GM12878 (cell line): ENCODE measurements around the gene PATL2. TPM values are rescaled to one million over a fixed set of nuclear protein-coding genes. Genes with fewer than 3 reads are reported as not detected.

Experiments
- ATAC-seq: fragments of 200-7000 bp; cut with Tn5 transposase; 3 replicates; pipeline ENCODE4 v1.9.1; 2020; ENCODE audit warnings: mild to moderate bottlenecking, moderate library complexity
- BruUV-seq: library from RNA; stranded (reverse); fragments of 400-500 nt; replicated peaks from 2 replicates; lab custom pipeline; 2021; lab: Mats Ljungman, UMichigan
- CTCF ChIA-PET: fragments of 300-600 bp; sonication (Branson Sonifier 250); formaldehyde crosslinking; extraction: SDS; loops from one replicate; lab custom pipeline; 2021; ENCODE audit warnings: inconsistent platforms; lab: Yijun Ruan, JAX
- POLR2A ChIA-PET: fragments of 350-600 bp; formaldehyde crosslinking; extraction: SDS; loops from one replicate; lab custom pipeline; 2021; ENCODE audit warnings: inconsistent platforms; lab: Charles Lee
- RAD21 ChIA-PET: fragments of 300-600 bp; sonication (Branson Sonifier 250); formaldehyde crosslinking; loops from one replicate; lab custom pipeline; 2023; ENCODE audit warnings: antibody characterized with exemption; ENCODE audit not compliant: unreplicated experiment; lab: Charles Lee
- SMC1A ChIA-PET: fragments of 300-600 bp; sonication (Branson Sonifier 250); formaldehyde crosslinking; loops from one replicate; lab custom pipeline; 2023; ENCODE audit not compliant: unreplicated experiment, uncharacterized antibody; lab: Charles Lee
- DNase-seq: peaks from one replicate; pipeline ENCODE4 v3.0.0-alpha.2; 2011; ENCODE audit warnings: low read depth, low spot score
- FAIRE-seq: peaks from 3 replicates; lab custom pipeline; 2011; peaks lifted over from hg19 to GRCh38; lab: Jason Lieb, UNC
- H2AFZ ChIP-seq: 2 replicates; pipeline ENCODE4 v1.6.0; 2011; ENCODE audit warnings: low read depth, low read length, control low read depth; ENCODE audit not compliant: control insufficient read depth
- H3K27ac ChIP-seq: 2 replicates; pipeline ENCODE4 v1.5.1; 2011; ENCODE audit warnings: control low read depth; ENCODE audit not compliant: control insufficient read depth, insufficient read depth
- H3K27me3 ChIP-seq, 2 experiments: replicated peaks in 1 of 2; 2 replicates each; pipeline versions ENCODE4 v1.6.0 to v1.6.1; 2011; ENCODE audit warnings: low read length in 1 of 2; ENCODE audit not compliant: control insufficient read depth in 2 of 2, insufficient read depth in 2 of 2
- H3K36me3 ChIP-seq, 2 experiments: 2 replicates each; pipeline ENCODE4 v1.5.1; 2011; ENCODE audit warnings: low read length in 1 of 2; ENCODE audit not compliant: control insufficient read depth in 2 of 2, insufficient read depth in 2 of 2
- H3K4me1 ChIP-seq: 2 replicates; pipeline ENCODE4 v1.6.1; 2011; ENCODE audit warnings: mild to moderate bottlenecking, low read length, moderate library complexity, mixed read lengths; ENCODE audit not compliant: control insufficient read depth, insufficient read depth
- H3K4me2 ChIP-seq: 2 replicates; pipeline ENCODE4 v1.6.0; 2011; ENCODE audit warnings: control low read depth; ENCODE audit not compliant: control insufficient read depth, insufficient read depth
- H3K4me3 ChIP-seq: fragments of 200-600 bp; sonication (generic); 2 replicates; pipeline ENCODE4 v1.5.1; 2016
- H3K79me2 ChIP-seq: 2 replicates; pipeline ENCODE4 v1.6.0; 2011; ENCODE audit warnings: low read length; ENCODE audit not compliant: control insufficient read depth, insufficient read depth
- H3K9ac ChIP-seq: 2 replicates; pipeline ENCODE4 v1.8.0; 2011; ENCODE audit warnings: low read length, control low read depth, mixed read lengths; ENCODE audit not compliant: control insufficient read depth, insufficient read depth
- H3K9me3 ChIP-seq: replicated peaks from 3 replicates; pipeline ENCODE4 v1.5.1; 2011; ENCODE audit warnings: mild to moderate bottlenecking, low read length; ENCODE audit not compliant: control insufficient read depth, insufficient read depth
- H4K20me1 ChIP-seq: 2 replicates; pipeline ENCODE4 v1.6.0; 2011; ENCODE audit not compliant: control insufficient read depth, insufficient read depth
- ATF2 ChIP-seq: IDR thresholded peaks from 2 replicates; pipeline ENCODE4 v1.6.1; 2012; ENCODE audit warnings: low read length, inconsistent platforms
- ATF7 ChIP-seq: fragments of 450-650 bp; IDR thresholded peaks from 2 replicates; pipeline ENCODE4 v1.6.1; 2016; ENCODE audit warnings: low read depth, mild to moderate bottlenecking
- BCL11A ChIP-seq: IDR thresholded peaks from 2 replicates; pipeline ENCODE4 v1.6.1; 2011; ENCODE audit warnings: low read depth, low read length
- DPF2 ChIP-seq: fragments of 450-650 bp; IDR thresholded peaks from 2 replicates; pipeline ENCODE4 v1.6.1; 2017; ENCODE audit warnings: mild to moderate bottlenecking
- GATAD2B ChIP-seq: fragments of 450-650 bp; conservative IDR thresholded peaks from 2 replicates; pipeline ENCODE4 v1.6.1; 2017; ENCODE audit warnings: low read depth, mild to moderate bottlenecking, moderate library complexity
- HDGF ChIP-seq: fragments of 450-650 bp; IDR thresholded peaks from 2 replicates; pipeline ENCODE4 v1.6.1; 2016; ENCODE audit warnings: antibody characterized with exemption
- MEF2A ChIP-seq: IDR thresholded peaks from 2 replicates; pipeline ENCODE4 v1.6.1; 2011; ENCODE audit warnings: low read depth, mild to moderate bottlenecking, low read length, moderate library complexity; ENCODE audit not compliant: insufficient read depth
- MTA3 ChIP-seq: IDR thresholded peaks from 2 replicates; pipeline ENCODE4 v1.6.1; 2012; ENCODE audit warnings: low read length, inconsistent platforms, borderline replicate concordance
- NRF1 ChIP-seq: conservative IDR thresholded peaks from 2 replicates; pipeline ENCODE4 v1.6.1; 2011; ENCODE audit warnings: mild to moderate bottlenecking, low read depth, low read length, improper control_type of control experiment
- POLR2A ChIP-seq: IDR thresholded peaks from 2 replicates; pipeline ENCODE4 v1.6.1; 2011; ENCODE audit warnings: low read depth, mild to moderate bottlenecking, low read length
- RAD51 ChIP-seq: fragments of 450-650 bp; IDR thresholded peaks from 2 replicates; pipeline ENCODE4 v1.6.1; 2016; ENCODE audit warnings: moderate library complexity, mild to moderate bottlenecking, inconsistent platforms
- RELA ChIP-seq: fragments of 450-650 bp; IDR thresholded peaks from 2 replicates; pipeline ENCODE4 v1.8.0; 2014; ENCODE audit warnings: borderline replicate concordance; ENCODE audit not compliant: partially characterized antibody
- SMARCA5 ChIP-seq: fragments of 450-650 bp; IDR thresholded peaks from 2 replicates; pipeline ENCODE4 v1.6.1; 2017; ENCODE audit warnings: mild to moderate bottlenecking
- STAT1 ChIP-seq: fragments of 450-650 bp; conservative IDR thresholded peaks from 2 replicates; pipeline ENCODE4 v1.6.1; 2014; ENCODE audit warnings: antibody characterized with exemption, mild to moderate bottlenecking
- TARDBP ChIP-seq: IDR thresholded peaks from 2 replicates; pipeline ENCODE4 v1.6.1; 2016; ENCODE audit warnings: borderline replicate concordance
- ZBTB4 ChIP-seq: fragments of 450-650 bp; formaldehyde crosslinking; IDR thresholded peaks from 2 replicates; pipeline ENCODE4 v1.4.0; 2022; ENCODE audit warnings: mild to moderate bottlenecking, moderate library complexity
- ZNF274 ChIP-seq: IDR thresholded peaks from one replicate; pipeline ENCODE4 v1.8.0; 2011; ENCODE audit not compliant: insufficient read length, insufficient read depth
- WGBS: methylation state at CpG from one replicate; pipeline ENCODE4 v1.1.6; 2016; ENCODE audit warnings: low lambda C conversion rate; ENCODE audit not compliant: insufficient replicate concordance, insufficient coverage; ENCODE audit errors: missing lambda C conversion rate; 5-methylcytosine and 5-hydroxymethylcytosine counted together
- in situ Hi-C: fragments of 300-500 bp; cut with MboI; formaldehyde crosslinking; loops from 9 replicates; pipeline ENCODE4 v1.14.3; 2018; ENCODE audit warnings: mixed read lengths
- intact Hi-C: fragments of 100-400 bp; cut with micrococcal nuclease; formaldehyde crosslinking; loops from one replicate; pipeline ENCODE4 v1.14.2; 2022; ENCODE audit not compliant: unreplicated experiment
- polyA plus RNA-seq, 11 experiments: library from polyadenylated mRNA; depleted of rRNA in 4 of 11; unstranded in 6 of 11; stranded (reverse) in 5 of 11; fragments of >200 nt; fragmentation: Nextera tagmentation in 4 of 11; fragmentation: Illumina TruSeq in 1 of 11; extraction: Ambion mirVana in 4 of 11; extraction: Trizol in 1 of 11; gene quantifications; 1 replicate in 1 of 11; 2 replicates in 10 of 11; pipeline versions ENCODE4 v1.2.1 to v1.2.3, GENCODE V29; 2011 to 2016; ENCODE audit warnings: inconsistent platforms in 2 of 11, missing spikeins in 2 of 11, low read depth in 1 of 11
- total RNA-seq, 4 experiments: library from RNA; depleted of rRNA in 3 of 4; stranded (reverse); fragments of >200 nt in 3 of 4; fragmentation: Illumina TruSeq in 1 of 4; extraction: Trizol in 1 of 4; gene quantifications; 2 replicates each; pipeline versions ENCODE4 v1.2.1 to v1.2.3, GENCODE V29; 2013 to 2021
- TF ChIP-seq, protein P1 (sequence below): fragments of 450-650 bp; IDR thresholded peaks from 2 replicates; pipeline ENCODE4 v1.6.1; 2016; ENCODE audit warnings: mild to moderate bottlenecking

The PATL2 gene
- total and polyA plus RNA-seq, 10 of the 15 experiments (the other 5 are each of a cell fraction or from before 2014, with no cell fraction given), result 4.2 to 16.2 (median 12.1) TPM

- in situ Hi-C loops (no loop called here), intact Hi-C loops (loop anchor here (1.0 to 5.0 kb wide), 5 partner anchors 49 to 190 kb away; partner anchors contain the start of genes B2M, PATL2 and TRIM69)
- H3K9ac ChIP-seq, result peak overlapping the region; percentile 98
- ATAC-seq (peak; percentile 79), FAIRE-seq (peak; percentile 27), DNase-seq (peak; percentile 61)
- no peaks in the 10 kb centered on the region for H3K36me3 ChIP-seq
- peaks cover 64% of the 10 kb centered on the region for H3K79me2 ChIP-seq
- H2AFZ ChIP-seq, result peak overlapping the region; percentile 63
- H4K20me1 ChIP-seq, result no peaks in the 10 kb centered on the region
- ChIA-PET RAD21 (interaction anchor here (0.6 to 18.1 kb wide), 19 partner anchors 15 to 192 kb away, joined by 3 to 680 read pairs (median 5); partner anchors contain the start of genes B2M, PATL2 and TRIM69), CTCF (interaction anchor here (0.6 to 10.2 kb wide), 23 partner anchors 10 to 374 kb away, joined by 3 to 454 read pairs (median 6); partner anchors contain the start of genes B2M, GOLM2, PATL2 and TRIM69), SMC1A (interaction anchor here (0.6 to 12.4 kb wide), 19 partner anchors 15 to 118 kb away, joined by 3 to 383 read pairs (median 6); partner anchors contain the start of genes B2M, PATL2 and TRIM69), POLR2A (interaction anchor here (0.7 to 11.4 kb wide), 12 partner anchors 10 to 126 kb away, joined by 3 to 255 read pairs (median 8); partner anchors contain the start of genes B2M, EIF3J, PATL2 and TRIM69)
- H3K4me3 ChIP-seq, result peak overlapping the region; percentile 89
- peak overlapping the region; percentile 72 for H3K4me2 ChIP-seq
- H3K27me3 ChIP-seq, result no peaks in the 10 kb centered on the region
- H3K27ac ChIP-seq, result peak overlapping the region; percentile 98
- WGBS, result under 1% methylated on average over 33 of the region's 34 CpGs
- BruUV-seq, result TSS peak; percentile 83
- peaks cover 32% of the 10 kb centered on the region for H3K4me1 ChIP-seq
- no peaks in the 10 kb centered on the region for H3K9me3 ChIP-seq
- TF ChIP-seq STAT1 (no peak), HDGF (no peak; the same call in 1 of the 2 replicates), RELA (no peak), MEF2A (0 out of 2 replicates have a peak, but pooled peaks have one; percentile 17), POLR2A (peak; percentile 69), RAD51 (no peak), ZNF274 (no peak), SMARCA5 (peak; percentile 8; the same call in 1 of the 2 replicates), MTA3 (peak; percentile 46; the same call in 1 of the 2 replicates), GATAD2B (peak; percentile 82), ATF7 (peak; percentile 55; the same call in 1 of the 2 replicates), ATF2 (peak; percentile 57), NRF1 (no peak), TARDBP (no peak), BCL11A (no peak), ZBTB4 (CRISPR knock-in tag) (no peak), DPF2 (no peak)
- TF ChIP-seq, protein P1, sequence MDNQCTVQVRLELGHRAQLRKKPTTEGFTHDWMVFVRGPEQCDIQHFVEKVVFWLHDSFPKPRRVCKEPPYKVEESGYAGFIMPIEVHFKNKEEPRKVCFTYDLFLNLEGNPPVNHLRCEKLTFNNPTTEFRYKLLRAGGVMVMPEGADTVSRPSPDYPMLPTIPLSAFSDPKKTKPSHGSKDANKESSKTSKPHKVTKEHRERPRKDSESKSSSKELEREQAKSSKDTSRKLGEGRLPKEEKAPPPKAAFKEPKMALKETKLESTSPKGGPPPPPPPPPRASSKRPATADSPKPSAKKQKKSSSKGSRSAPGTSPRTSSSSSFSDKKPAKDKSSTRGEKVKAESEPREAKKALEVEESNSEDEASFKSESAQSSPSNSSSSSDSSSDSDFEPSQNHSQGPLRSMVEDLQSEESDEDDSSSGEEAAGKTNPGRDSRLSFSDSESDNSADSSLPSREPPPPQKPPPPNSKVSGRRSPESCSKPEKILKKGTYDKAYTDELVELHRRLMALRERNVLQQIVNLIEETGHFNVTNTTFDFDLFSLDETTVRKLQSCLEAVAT, result no peak
These were observed 48.4 kb downstream of the PATL2 start for GRCh38 chr15:44662478-44663409.
